GM18519 (cell line): ENCODE data around the gene OR52E1.

Source experiments
- ATAC-seq: cut with Tn5 transposase; IDR thresholded peaks from one replicate; pipeline ENCODE4 v1.9.1; 2021; ENCODE audit warnings: mild to moderate bottlenecking, moderate library complexity; ENCODE audit not compliant: unreplicated experiment, low FRiP score

Gene OR52E1

GRCh38 chr11:5107285-5107684 is 37.9 kb downstream of the OR52E1 start:
- no peak for ATAC-seq

- no peak for ATAC-seq
These were observed 46.0 kb downstream of the OR52E1 start for GRCh38 chr11:5115339-5115738.

GRCh38 chr11:5117588-5117987 is 48.2 kb downstream of the OR52E1 start:
- no peak for ATAC-seq

- no peak for ATAC-seq
These were observed 49.5 kb downstream of the OR52E1 start for GRCh38 chr11:5118893-5119292.
